HG02938 (cell line): ENCODE data around the gene CDCA8.
"Not testable (repeated sequence)": the region's sequence is repeated elsewhere in the genome, so short reads cannot be mapped to it uniquely, and the experiment has no call there.

Source experiments
- ATAC-seq: cut with Tn5 transposase; IDR thresholded peaks from one replicate; pipeline ENCODE4 v1.9.1; 2021; ENCODE audit warnings: mild to moderate bottlenecking, moderate library complexity; ENCODE audit not compliant: unreplicated experiment

CDCA8 gene

DNA sequence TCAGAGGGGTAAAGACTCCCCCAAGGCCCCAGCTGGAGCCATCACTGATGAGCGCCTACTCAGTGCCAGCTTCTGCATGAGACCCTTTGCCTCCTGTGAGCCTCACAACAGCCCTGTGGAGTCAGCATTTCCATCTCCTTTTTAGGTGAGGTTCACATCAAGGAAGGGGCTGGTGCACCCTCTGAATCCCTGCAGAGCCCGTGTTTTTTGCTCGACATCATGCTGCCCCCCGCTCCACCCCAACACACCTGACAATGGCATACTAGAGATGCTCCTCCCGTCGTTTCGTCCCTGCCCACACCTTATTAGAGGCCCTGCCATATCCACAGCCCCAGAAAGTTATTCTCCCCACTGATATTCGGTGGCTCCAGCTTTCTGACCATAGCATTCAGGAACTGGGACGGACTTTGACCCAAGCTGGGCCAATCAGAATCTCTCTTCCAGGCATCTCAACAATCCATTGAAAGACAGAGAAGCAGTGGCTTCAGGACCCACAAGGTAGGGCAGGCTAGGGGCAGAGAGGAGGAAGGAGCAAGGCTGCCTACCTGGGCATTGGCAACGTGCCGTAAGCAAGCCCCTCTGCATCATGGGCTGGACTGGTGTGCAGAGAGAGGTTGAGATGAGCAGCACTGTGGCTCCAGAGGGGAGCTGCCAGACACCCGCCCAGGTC, 39.9 kb downstream of the CDCA8 start:
- no peak for ATAC-seq

DNA sequence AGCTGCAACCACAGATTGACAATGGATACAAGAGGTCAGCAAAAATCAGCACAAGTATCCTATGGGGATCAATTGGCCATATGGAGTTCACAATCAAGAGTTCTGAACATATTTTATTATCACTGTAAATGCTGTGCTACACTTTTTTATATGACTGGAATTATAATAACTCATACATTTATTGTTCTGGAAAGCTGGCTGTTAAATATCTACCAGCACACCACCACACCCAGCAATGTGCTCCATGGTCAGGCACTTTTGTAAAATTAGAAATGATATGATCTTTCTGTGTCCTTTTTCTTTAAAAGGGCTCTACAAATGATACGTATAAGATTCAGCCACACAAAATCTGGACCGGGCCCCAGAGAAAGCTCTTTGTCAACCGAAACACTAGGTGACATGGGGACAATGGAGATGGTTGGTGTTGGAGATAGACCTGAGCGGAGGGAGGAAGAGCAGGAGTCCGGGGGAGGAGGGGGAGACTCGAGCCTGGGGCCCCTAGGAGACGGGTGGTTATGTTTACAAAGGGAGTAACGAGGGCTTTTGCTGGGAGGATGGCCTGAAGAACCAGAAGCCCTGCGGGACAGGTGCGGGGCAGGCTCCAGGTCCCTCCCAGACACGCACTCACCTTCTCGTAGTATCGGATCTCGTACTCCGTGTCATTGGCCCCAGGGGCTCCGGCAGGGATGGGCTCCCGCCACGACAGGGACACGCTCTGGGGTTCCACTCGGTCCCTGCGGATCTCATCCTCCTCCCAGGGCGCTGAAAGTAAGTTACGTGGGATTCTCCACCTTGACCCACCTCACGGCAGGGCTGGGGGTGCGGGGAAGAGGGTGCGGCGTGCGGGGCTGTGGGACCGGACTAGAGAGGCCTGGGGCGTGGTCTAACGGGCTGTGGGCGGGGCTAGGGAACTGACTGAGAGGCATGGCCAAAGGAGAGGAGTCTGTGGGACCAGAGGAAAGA, 42.6 kb downstream of the CDCA8 start:
- ATAC-seq = no peak

DNA sequence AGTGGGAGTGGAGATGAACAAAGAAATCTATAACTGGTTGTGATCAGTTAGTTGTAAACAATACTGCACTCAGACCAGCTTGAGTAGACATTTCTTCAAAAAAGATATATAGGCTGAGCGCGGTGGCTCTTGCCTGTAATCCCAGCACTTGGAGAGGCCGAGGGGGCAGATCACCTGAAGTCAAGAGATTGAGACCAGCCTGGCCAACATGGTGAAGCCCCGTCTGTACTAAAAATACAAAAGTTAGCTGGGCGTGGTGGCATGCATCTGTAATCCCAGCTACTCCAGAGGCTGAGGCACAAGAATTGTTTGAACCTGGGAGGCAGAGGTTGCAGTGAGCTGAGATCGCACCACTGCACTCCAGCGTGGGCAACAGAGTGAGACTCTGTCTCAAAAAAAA, 45.7 kb downstream of the CDCA8 start:
- not testable (repeated sequence) for ATAC-seq

DNA sequence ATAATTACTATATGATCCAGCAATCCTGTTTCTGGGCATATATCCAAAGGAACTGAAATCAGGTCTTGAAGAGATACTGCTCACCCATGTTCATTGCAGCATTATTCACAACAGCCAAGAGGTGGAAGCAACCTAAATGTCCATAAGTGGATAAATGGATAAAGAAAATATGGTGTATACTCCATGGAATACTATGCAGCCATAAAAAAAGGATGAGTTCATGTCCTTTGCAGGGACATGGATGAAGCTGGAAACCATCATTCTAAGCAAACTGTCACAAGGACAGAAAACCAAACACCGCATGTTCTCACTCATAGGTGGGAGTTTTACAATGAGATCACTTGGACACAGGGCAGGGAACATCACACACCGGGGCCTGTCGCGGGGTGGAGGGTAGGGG, 46.3 kb downstream of the CDCA8 start:
- ATAC-seq = not testable (repeated sequence)

DNA sequence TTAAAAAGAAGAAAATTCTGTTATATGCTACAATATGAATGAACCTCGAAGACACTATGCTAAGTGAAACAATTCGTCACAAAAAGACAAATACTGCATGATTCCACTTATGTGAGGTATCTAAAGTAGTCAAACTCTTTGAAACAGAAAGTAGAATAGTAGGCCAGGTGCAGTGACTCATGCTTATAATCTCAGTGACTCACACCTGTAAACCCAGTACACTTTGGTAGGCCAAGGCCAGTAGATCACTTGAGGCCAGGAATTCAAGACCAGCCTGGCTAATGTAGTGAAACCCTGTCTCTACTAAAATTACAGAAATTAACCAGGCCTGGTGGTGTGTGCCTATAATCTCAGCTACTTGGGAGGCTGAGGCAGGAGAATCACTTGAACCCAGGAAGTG, 46.9 kb downstream of the CDCA8 start:
- ATAC-seq = no peak

DNA sequence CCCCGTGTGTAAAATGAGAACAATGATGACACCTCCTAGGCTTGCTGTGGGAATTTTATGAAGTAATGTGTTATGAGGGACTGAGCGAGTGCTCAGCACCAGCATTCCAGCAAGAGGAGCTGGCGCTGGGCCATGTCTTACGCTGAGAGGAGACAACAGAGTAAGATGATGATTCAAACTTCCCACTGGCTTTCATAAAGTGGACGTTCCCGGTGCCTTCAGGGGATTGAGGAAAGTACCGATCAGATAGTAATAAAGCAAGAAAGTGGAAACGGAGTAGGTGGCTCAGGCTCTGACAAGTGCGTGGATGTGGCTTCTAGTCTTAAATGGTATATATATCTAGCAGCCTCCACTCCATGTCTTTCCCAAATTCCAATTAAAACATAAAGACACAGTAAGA, 48.8 kb downstream of the CDCA8 start:
- ATAC-seq = no peak

DNA sequence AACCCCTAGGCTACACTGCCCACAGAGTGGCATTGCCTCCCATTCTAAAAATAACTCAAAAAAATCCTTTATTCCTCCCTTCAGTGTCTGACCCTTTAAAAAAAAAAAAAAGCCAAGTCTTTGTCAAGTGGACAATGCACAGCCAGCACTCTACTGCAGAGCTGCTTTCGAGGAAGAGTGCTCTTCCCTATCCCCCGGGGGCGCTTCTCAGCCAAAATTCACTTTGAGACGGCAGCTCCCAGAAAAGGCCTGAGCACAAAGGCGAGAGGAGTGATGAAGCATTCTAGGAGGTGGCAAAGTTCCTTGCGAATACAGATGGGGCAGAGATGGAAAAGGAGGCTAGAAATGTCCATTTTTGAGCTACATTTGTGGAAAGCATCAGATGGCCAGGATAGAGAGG, 49.3 kb downstream of the CDCA8 start:
- no peak for ATAC-seq

DNA sequence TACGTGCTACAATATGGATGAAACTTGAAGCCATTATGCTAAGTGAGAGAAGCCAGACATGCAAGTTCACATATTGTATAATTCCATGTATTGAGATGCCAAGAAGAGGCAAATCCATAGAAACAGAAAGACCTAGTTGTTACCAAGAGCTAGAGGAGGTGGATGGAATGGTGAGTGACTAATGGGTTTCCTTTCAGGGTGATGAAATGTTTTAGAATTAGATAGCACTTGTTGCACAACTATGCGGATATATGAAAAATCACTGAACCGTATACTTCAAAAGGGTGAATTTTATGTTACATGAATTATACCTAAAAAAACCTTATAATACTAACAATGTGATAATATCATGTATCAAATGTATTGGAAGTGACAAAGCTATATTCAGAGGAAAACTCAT, 54.5 kb downstream of the CDCA8 start:
- no peak for ATAC-seq

DNA sequence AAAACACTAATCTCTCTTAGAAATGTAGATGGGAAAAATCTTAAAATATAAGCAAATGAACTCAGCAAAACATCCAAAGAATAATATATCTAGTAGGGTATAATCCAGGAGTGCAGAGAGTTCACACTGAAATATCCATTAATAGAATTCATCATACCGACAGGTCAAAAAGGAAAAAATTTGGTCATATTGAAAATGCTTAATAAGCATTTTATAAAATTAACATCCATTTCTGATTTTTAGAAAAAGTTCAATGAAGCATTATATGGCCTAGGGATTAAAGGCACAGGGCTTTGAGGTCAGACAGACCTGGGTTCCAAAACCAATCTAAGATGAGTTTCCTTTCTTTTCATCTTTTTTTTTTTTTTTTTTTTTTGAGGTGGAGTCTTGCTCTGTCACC, 56.2 kb downstream of the CDCA8 start:
- ATAC-seq = no peak

DNA sequence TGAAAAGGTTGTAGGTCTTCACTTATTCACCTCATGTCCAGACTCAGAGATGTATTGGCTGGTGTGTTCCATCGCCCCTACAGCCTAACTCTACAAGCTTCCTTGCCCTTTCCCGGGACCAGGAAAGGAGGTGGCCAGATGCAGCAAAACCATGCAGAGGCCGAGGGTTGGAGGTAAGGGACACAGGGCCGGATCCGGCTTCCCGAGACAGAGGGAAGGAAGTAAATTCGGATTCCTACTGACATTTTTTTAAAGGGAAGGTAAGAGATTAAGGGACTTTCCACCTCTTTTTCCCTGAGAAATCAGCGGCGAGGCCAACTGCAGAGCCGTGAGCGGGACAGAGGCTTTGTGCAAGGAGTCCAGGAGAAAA, 59.9 kb downstream of the CDCA8 start:
- no peak for ATAC-seq

DNA sequence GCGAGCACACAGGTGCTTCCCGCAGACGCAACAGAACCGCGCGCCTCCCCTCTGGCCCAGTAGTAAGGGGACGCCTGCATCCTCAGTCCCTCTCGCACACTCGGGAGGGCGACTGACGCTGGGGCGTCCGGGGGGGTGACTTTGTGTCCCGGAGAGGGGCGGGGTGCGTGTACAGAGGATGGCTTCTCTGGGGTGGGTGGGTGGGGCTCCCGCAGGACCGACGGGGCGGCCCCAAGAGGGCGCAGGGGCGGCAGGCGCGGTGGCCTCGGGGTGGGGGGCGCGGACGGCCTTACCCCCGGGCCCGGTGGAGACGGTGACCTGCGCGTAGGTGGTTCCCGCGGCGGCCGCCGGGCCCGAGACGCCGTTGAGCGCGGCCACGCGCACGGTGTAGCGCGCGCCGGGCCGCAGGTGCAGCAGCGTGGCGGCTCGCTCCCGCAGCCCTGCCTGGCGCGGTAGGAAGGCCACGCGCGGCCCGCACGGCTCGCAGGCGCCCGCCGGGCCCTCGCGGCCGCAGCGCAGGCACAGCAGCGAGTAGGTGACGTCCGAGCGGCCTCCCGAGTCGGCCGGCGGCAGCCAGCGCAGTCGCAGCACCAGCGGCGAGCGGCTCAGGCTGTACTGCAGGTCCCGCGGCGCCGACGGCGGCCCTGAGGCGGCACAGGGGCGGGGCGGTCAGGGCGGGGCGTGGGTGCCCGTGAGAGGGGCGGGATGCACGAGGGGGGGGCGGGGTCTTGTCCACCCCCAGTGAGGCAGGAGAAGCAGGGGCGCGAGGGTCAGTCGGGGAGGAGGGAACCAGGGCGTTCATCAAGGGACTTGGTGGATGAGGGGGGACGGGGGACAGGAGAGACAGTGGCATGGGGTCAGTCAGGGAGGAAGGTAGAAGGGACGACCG, 60.5 kb downstream of the CDCA8 start:
- ATAC-seq = no peak

DNA sequence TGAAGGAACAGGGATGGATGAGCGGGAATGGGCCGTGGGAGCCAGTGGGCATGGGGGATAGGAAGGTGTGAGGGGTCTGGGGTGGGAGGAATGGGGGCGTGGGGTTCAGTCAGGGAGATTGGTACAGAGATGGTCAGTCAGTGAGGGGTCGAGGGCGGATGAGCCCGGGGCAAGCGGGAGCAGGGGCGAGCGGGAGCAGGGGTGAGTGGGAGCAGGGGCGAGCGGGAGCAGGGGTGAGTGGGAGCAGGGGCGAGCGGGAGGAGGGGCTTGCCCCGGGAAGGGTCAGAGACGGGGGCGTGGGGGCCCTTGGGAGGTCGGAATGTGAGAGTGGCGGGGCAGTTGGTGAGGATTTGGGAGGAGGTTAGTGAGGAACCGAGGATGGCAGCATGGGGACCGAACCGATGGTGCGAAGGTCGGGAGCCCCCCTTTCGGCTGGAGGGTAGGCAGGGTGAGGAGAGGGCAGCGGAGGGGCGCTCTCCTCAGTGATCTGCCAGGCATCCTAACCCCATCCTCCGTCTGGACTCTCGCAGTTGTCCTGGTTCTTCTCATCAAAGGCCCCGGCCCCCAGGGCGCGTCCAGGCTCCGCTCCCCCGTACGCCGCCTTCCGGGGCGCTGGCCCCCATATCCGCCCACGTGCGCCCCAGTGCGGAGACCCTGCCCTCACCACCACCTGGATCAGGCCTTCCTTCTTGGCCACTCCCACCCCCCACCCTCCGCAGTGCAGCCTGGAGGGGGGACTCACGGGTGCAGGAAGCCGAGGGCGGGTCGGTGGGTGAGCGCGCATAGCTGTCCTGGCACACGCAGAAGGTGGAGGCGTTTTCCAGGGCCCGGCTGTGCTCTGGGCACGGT, 61.4 kb downstream of the CDCA8 start:
- ATAC-seq = no peak

DNA sequence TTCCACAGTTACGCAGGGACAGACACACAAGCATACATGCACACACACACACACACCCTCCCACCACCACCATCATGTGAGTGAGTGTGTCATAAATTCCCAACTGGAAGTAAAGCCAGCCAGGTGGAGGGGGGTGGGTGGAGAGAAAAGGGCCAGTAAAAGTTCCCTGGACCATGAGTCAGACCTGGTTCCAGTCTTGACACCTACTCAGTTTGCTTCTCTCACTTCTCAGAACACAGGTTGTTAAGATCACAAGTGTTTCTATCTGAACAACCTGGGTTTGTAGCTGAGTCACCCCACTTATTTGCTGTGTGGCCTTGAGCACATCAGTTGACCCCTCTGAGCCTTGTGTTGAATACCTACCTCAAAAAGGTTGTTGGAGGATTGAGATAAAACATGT, 63.0 kb downstream of the CDCA8 start:
- no peak for ATAC-seq

DNA sequence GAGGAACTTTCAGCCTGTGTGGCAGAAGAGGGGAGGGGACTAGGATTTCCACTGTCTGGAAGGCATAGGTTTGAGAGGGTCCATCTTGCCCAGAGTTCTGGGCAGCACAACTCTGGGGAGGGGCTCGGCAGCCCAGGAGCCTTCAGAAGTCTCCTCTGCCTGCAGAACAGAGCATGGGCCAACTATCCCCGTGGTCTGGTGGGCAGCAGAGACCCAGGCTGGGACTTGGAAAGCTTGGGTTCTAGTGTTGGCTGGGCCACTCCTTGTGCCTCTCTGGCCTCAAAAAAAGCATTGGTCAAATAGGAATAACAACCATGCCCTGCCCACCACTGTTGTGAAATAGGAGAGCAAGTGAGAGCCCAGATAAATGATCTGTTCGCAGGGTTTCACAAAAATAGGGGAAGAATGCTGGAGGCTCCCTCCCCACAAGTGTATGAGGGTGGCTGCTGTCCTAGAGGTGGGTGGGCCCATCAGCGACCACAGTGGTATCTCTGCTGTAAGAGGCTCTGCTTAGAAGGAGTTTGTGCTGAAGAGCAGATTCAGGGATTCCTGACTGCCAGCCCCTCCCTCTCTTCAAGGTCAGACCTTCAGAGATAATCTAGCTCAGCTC, 63.7 kb downstream of the CDCA8 start:
- ATAC-seq = no peak
